Muscle of leg (tissue), 11 donors: ENCODE results near the gene FAM114A1. TPM values are rescaled to one million over a fixed set of nuclear protein-coding genes. Genes with fewer than 3 reads are reported as not detected.
"Not testable (repeated sequence)": the region's sequence is repeated elsewhere in the genome, so short reads cannot be mapped to it uniquely, and the experiment has no call there.

Experiments
- DNase-seq: peaks from one replicate; pipeline ENCODE4 v3.0.0; 2013
- H3K27ac ChIP-seq: one replicate; pipeline ENCODE4 v1.5.1; 2013; ENCODE audit warnings: mild to moderate bottlenecking, low read length, control low read depth
- H3K27me3 ChIP-seq: one replicate; pipeline ENCODE4 v1.6.1; 2013; ENCODE audit warnings: low read length; ENCODE audit not compliant: control insufficient read depth, insufficient read depth
- H3K36me3 ChIP-seq: one replicate; pipeline ENCODE4 v1.6.1; 2013; ENCODE audit warnings: low read length; ENCODE audit not compliant: control insufficient read depth, insufficient read depth
- H3K4me1 ChIP-seq: one replicate; pipeline ENCODE4 v1.6.1; 2013; ENCODE audit warnings: low read length; ENCODE audit not compliant: control insufficient read depth, insufficient read depth
- H3K4me3 ChIP-seq: one replicate; pipeline ENCODE4 v1.5.1; 2013; ENCODE audit warnings: low read length, control low read depth
- H3K9me3 ChIP-seq: replicated peaks from 2 replicates; pipeline ENCODE4 v1.6.1; 2013; ENCODE audit warnings: low read depth, low read length; ENCODE audit not compliant: control insufficient read depth
- WGBS: methylation state at CpG from one replicate; pipeline ENCODE4 v1.1.5; 2013; ENCODE audit warnings: missing lambda C conversion rate; ENCODE audit not compliant: insufficient coverage; 5-methylcytosine and 5-hydroxymethylcytosine counted together
- polyA plus RNA-seq, 8 donors: library from polyadenylated mRNA; unstranded; fragments of 120-200 nt; gene quantifications; one replicate each; pipeline versions ENCODE4 v1.2.1 to v1.2.3, GENCODE V29; 2013; ENCODE audit warnings: inconsistent platforms in 1 of 8, low replicate concordance in 1 of 8; ENCODE audit not compliant: insufficient read length in 8 of 8, insufficient read depth in 1 of 8
- total RNA-seq: library from RNA; stranded (reverse); fragments of 120-200 nt; gene quantifications from one replicate; pipeline ENCODE4 v1.2.4, GENCODE V29; 2013

FAM114A1 gene
- total and polyA plus RNA-seq, 9 donors: 44.9 to 77.9 (median 54.2) TPM

DNA sequence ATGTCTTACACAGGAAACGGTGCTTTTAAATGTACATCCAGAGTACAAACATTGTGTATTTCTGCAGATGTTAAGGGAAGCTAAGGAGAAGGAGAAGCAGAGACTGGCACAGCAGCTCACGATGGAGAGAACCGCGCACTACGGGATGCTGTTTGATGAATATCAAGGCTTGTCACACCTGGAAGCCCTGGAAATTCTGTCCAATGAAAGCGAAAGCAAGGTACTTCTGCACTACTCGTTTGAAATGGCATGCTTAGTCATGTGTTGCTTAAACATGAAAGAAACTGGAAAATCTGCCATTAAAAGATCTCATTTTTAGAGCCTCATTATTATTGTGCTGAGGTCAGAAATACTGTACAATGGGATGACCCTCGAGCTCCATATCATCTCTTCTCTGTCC, 47.2 kb downstream of the FAM114A1 start:
- DNase-seq: no peak
- H3K4me1 ChIP-seq: no peaks in the 10 kb centered on the region
- no peak overlapping the region for H3K27ac ChIP-seq
- H3K9me3 ChIP-seq: no peaks in the 10 kb centered on the region
- H3K27me3 ChIP-seq: no peaks in the 10 kb centered on the region
- H3K36me3 ChIP-seq: peaks cover 79% of the 10 kb centered on the region
- 86% methylated on average over 7 of the region's 8 CpGs for WGBS
- no peak overlapping the region for H3K4me3 ChIP-seq

GRCh38 chr4:38916267-38916666, 48.7 kb downstream of the FAM114A1 start:
- H3K36me3 ChIP-seq: peaks cover 80% of the 10 kb centered on the region
- H3K4me1 ChIP-seq, H3K27ac ChIP-seq, H3K27me3 ChIP-seq, DNase-seq, H3K4me3 ChIP-seq, H3K9me3 ChIP-seq: not testable (repeated sequence)
- WGBS: 100% methylated on average over 2 of the region's 5 CpGs

GRCh38 chr4:38917481-38918025, 49.9 kb downstream of the FAM114A1 start:
- no peaks in the 10 kb centered on the region for H3K27me3 ChIP-seq
- H3K27ac ChIP-seq: no peak overlapping the region
- no peak for DNase-seq
- H3K36me3 ChIP-seq: peaks cover 78% of the 10 kb centered on the region
- no peaks in the 10 kb centered on the region for H3K9me3 ChIP-seq
- no CpG with 5 or more reads among the region's 8 CpGs for WGBS
- no peaks in the 10 kb centered on the region for H3K4me1 ChIP-seq
- no peak overlapping the region for H3K4me3 ChIP-seq

DNA sequence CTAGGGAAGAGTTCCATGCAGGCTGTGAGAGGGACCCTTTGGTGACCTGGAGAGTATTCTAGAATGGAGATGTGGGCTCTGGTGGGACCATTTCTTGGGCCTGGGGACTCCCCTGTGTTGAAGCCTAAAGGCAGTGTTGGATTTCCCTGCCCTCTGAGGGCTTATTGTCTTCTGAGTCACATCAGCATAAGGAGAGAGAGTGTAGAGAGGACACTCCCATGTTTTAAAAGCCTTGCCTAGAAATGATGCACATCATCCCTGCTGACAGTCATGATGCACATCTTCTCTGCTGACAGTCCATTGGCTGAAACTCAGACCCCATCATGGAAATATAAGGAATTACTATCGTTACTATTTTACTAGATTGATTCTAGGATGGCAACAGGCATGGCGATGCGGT, 51.9 kb downstream of the FAM114A1 start:
- WGBS: 100% methylated on average over 2 of the region's 3 CpGs
- Histone ChIP-seq H3K9me3 (no peaks in the 10 kb centered on the region), H3K4me3 (no peak overlapping the region), H3K36me3 (peaks cover 77% of the 10 kb centered on the region), H3K27me3 (no peaks in the 10 kb centered on the region), H3K27ac (no peak overlapping the region), H3K4me1 (no peaks in the 10 kb centered on the region)
- DNase-seq: no peak

GRCh38 chr4:38920186-38920585, 52.6 kb downstream of the FAM114A1 start:
- no peaks in the 10 kb centered on the region for H3K4me1 ChIP-seq
- H3K27me3 ChIP-seq: no peaks in the 10 kb centered on the region
- WGBS: 82% methylated on average over 1 of the region's 2 CpGs
- H3K36me3 ChIP-seq: peaks cover 71% of the 10 kb centered on the region
- DNase-seq: peak; percentile 13
- H3K9me3 ChIP-seq: no peaks in the 10 kb centered on the region
- no peak overlapping the region for H3K4me3 ChIP-seq
- no peak overlapping the region for H3K27ac ChIP-seq

GRCh38 chr4:38920677-38921076, 53.1 kb downstream of the FAM114A1 start:
- DNase-seq: no peak
- no peaks in the 10 kb centered on the region for H3K27me3 ChIP-seq
- peaks cover 67% of the 10 kb centered on the region for H3K36me3 ChIP-seq
- H3K4me1 ChIP-seq: no peaks in the 10 kb centered on the region
- H3K27ac ChIP-seq: no peak overlapping the region
- no peaks in the 10 kb centered on the region for H3K9me3 ChIP-seq
- no peak overlapping the region for H3K4me3 ChIP-seq
- 90% methylated on average over 4 of the region's 6 CpGs for WGBS

GRCh38 chr4:38921151-38921550, 53.5 kb downstream of the FAM114A1 start:
- H3K27me3 ChIP-seq: no peaks in the 10 kb centered on the region
- 100% methylated on average over 1 of the region's 3 CpGs for WGBS
- no peak for DNase-seq
- H3K4me3 ChIP-seq: no peak overlapping the region
- peaks cover 64% of the 10 kb centered on the region for H3K36me3 ChIP-seq
- H3K4me1 ChIP-seq: peaks cover 2% of the 10 kb centered on the region
- no peaks in the 10 kb centered on the region for H3K9me3 ChIP-seq
- H3K27ac ChIP-seq: no peak overlapping the region

GRCh38 chr4:38923746-38924145, 56.1 kb downstream of the FAM114A1 start:
- H3K27ac ChIP-seq: no peak overlapping the region
- no peaks in the 10 kb centered on the region for H3K27me3 ChIP-seq
- H3K36me3 ChIP-seq: peaks cover 71% of the 10 kb centered on the region
- H3K9me3 ChIP-seq: no peaks in the 10 kb centered on the region
- no CpG with 5 or more reads among the region's 2 CpGs for WGBS
- H3K4me1 ChIP-seq: peaks cover 3% of the 10 kb centered on the region
- DNase-seq: no peak
- H3K4me3 ChIP-seq: no peak overlapping the region

- DNase-seq: no peak
- 80% methylated on average over 1 of the region's 5 CpGs for WGBS
- Histone ChIP-seq H3K36me3 (peaks cover 73% of the 10 kb centered on the region), H3K4me1 (peaks cover 3% of the 10 kb centered on the region), H3K9me3 (no peaks in the 10 kb centered on the region), H3K27me3 (no peaks in the 10 kb centered on the region), H3K27ac (no peak overlapping the region), H3K4me3 (no peak overlapping the region)
Measured at GRCh38 chr4:38924353-38924752, 56.7 kb downstream of the FAM114A1 start.

- Histone ChIP-seq H3K4me3 (no peak overlapping the region), H3K36me3 (peaks cover 71% of the 10 kb centered on the region), H3K27me3 (no peaks in the 10 kb centered on the region), H3K27ac (no peak overlapping the region), H3K9me3 (no peaks in the 10 kb centered on the region), H3K4me1 (peaks cover 3% of the 10 kb centered on the region)
- WGBS: 55% methylated on average over 1 of the region's 3 CpGs
- DNase-seq: peak; percentile 38
Measured at GRCh38 chr4:38925492-38926413, 58.1 kb downstream of the FAM114A1 start.
